Cardiac fibroblast (primary cell): ENCODE data around the gene TMEM244.

ENCODE experiments used
- DNase-seq, 2 donors: peaks; one replicate each; pipeline versions ENCODE4 v3.0.0 to v3.0.0-alpha.2; 2010; ENCODE audit warnings: low read depth in 2 of 2
- H3K4me3 ChIP-seq, 2 donors: replicated peaks in 1 of 2; 1 replicate in 1 of 2; 2 replicates in 1 of 2; pipeline ENCODE4 v1.5.1; 2011; ENCODE audit warnings: low read depth in 2 of 2, low read length in 2 of 2, mild to moderate bottlenecking in 2 of 2, moderate library complexity in 1 of 2
- TF ChIP-seq, protein P1 (sequence below): IDR thresholded peaks from one replicate; pipeline ENCODE4 v1.5.1; 2011; ENCODE audit warnings: low read depth, mild to moderate bottlenecking, low read length, inconsistent platforms

TMEM244 gene

DNA sequence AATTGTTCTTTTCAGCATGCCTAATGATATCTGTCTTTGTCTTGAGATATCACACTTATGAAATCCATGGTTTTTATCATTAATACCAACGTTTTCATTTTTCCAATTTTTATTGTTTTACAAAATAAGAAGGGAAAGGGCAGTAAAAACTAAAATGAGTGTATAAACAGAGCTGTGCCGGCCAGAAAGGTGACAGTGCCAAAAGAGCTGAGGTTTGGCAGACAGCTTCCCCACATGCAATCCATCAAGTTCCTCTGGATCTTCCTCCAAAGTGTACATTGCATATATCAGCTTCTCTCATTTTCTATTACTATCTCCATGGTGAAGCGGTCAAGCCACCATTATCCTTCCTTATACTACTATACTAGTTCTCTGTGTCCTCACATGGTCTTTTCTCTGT lies 10.1 kb upstream of the TMEM244 start:
- no peak overlapping the region for H3K4me3 ChIP-seq
- TF ChIP-seq, protein P1, sequence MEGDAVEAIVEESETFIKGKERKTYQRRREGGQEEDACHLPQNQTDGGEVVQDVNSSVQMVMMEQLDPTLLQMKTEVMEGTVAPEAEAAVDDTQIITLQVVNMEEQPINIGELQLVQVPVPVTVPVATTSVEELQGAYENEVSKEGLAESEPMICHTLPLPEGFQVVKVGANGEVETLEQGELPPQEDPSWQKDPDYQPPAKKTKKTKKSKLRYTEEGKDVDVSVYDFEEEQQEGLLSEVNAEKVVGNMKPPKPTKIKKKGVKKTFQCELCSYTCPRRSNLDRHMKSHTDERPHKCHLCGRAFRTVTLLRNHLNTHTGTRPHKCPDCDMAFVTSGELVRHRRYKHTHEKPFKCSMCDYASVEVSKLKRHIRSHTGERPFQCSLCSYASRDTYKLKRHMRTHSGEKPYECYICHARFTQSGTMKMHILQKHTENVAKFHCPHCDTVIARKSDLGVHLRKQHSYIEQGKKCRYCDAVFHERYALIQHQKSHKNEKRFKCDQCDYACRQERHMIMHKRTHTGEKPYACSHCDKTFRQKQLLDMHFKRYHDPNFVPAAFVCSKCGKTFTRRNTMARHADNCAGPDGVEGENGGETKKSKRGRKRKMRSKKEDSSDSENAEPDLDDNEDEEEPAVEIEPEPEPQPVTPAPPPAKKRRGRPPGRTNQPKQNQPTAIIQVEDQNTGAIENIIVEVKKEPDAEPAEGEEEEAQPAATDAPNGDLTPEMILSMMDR: no peak
- DNase-seq: no peak

DNA sequence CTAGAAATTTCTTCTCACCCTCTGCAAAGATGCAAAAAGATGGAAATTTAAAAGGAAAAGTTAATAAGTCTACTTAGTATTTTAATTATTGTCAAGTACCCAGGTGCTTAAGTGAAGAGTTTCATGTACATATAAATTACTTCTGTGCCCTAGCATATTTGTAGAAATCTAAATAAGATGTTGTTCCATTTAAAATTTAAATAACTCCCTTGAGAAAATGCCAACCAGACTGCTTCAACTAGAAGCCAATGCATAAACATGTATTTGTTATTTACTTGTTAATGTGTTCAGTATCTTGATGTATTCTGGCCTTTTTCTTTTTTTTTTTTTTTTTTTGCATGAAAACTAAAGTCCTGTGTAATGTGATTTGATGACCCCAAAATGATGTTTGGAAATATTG lies 6.3 kb upstream of the TMEM244 start:
- no peak for DNase-seq
- H3K4me3 ChIP-seq: no peak overlapping the region

DNA sequence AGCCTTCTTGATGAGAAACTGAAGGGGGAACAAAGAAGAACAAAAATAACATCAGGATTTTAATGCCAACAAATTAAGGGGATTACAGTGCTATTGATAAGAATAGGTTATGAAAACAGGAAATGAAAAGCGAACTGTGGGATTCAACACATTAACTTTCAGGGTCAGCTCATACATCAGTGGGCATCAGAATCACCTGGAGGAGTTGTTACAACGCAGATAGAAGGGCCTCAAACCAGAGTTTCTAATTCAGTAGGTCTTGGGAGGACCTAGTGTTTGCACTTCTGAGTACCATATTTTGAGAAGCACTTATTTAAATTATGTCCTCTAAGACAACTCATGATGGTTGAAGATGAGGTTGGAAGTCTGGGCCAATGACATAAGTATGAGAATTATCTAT lies 5.6 kb upstream of the TMEM244 start:
- DNase-seq: no peak
- no peak overlapping the region for H3K4me3 ChIP-seq
- TF ChIP-seq, protein P1: no peak

More for the DNA sequence above, 6.3 kb upstream of the TMEM244 start:
- TF ChIP-seq, protein P1: no peak

DNA sequence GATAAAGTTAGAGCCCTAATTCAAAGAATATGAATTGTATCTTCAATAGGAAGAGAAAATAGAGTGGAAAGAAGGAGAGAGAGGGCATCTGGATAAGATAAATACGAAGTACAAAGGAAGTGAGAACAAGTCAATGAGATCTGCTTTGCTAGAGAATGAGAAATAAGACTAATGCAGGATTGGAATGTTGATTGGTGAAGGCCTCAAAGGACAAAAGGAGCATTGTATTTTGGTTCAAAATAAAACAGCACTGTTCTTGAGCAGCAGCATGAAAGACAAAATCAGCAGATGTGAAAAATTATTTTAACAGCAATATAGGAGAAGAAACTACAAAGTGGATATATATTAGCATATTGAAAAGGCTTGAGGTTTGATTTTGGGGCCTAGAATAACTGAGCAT lies 5.1 kb upstream of the TMEM244 start:
- no peak for DNase-seq
- TF ChIP-seq, protein P1: no peak
- H3K4me3 ChIP-seq: no peak overlapping the region

DNA sequence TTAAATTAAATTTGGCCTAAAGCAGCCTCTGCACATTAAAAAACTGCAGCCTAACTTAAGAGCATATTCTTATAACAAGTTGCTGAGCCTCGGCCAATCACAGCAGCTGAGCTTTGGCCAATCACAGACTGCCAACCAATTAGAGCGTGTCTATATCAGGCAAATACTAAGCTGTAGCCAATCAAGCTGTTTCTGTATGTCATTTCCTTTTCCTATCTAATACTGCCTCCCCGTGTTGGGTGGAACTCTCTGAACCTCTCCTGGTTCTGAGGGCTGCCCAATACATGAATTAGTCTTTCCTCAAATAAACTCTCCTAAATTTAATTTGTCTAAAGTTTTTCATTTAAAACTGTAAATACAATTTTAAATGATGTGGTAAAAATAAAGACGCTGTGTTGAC lies 3.9 kb upstream of the TMEM244 start:
- TF ChIP-seq, protein P1: no peak

DNA sequence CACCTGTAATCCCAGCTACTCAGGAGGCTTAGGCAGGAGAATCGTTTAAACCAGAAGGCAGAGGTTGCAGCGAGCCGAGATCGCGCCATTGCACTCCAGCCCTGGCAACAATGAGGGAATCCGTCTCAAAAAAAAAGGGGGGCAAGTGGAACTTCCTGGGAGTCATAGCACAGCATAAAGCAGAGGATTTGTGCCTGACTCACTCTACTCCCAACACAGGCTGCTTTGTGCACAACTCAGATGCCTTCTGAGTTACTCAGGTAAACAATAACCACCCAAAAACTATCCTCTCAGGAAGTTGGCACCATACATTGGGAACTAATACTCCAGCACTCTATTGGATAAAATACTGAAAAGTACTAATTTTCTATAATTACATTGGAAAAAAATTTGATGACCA lies 2.5 kb upstream of the TMEM244 start:
- DNase-seq: peak in 1 of 2 donors; percentile 83
- H3K4me3 ChIP-seq: no peak overlapping the region
- TF ChIP-seq, protein P1: no peak

More for the DNA sequence above, 3.9 kb upstream of the TMEM244 start:
- no peak for DNase-seq
- no peak overlapping the region for H3K4me3 ChIP-seq

DNA sequence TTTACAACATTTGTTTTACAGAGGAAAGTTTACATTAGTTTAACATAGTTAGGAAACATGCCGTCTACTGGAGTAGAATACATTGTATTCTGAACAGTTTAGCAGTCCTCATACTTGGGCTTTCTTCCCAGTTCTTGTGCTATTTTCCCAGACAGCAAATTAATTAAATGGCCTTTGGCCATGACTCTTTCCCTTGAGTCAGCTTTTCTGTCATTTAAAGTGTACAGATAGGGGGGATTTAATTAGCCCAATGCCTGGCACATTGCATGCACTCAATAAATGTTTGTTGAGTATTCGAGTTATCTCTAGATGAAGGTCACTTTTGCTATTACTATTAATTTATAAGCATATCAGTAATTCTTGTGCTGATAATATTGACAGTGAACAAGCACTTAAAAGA lies 1.6 kb downstream of the TMEM244 start:
- DNase-seq: peak; percentile 27 to 45
- no peak overlapping the region for H3K4me3 ChIP-seq
- TF ChIP-seq, protein P1: no peak
